Testis (tissue), 3 donors: ENCODE results near the gene FBXO31. TPM values are rescaled to one million over a fixed set of nuclear protein-coding genes. Genes with fewer than 3 reads are reported as not detected.

Experiments used
- DNase-seq: peaks from one replicate; pipeline ENCODE4 v3.0.0-alpha.2; 2019
- H3K27ac ChIP-seq, 2 donors: fragments of 200-600 bp; sonication (generic); one replicate each; pipeline ENCODE4 v1.5.1; 2019
- H3K27me3 ChIP-seq: fragments of 200-600 bp; sonication (generic); one replicate; pipeline ENCODE4 v1.5.1; 2019
- H3K36me3 ChIP-seq: fragments of 200-600 bp; sonication (generic); one replicate; pipeline ENCODE4 v1.5.1; 2017; ENCODE audit warnings: low read depth; ENCODE audit errors: missing control alignments
- H3K4me1 ChIP-seq: fragments of 200-600 bp; sonication (generic); one replicate; pipeline ENCODE4 v1.5.1; 2019
- H3K4me3 ChIP-seq, 2 donors: fragments of 200-600 bp; sonication (generic); one replicate each; pipeline ENCODE4 v1.5.1; 2017 to 2019
- H3K9me3 ChIP-seq: fragments of 200-600 bp; sonication (generic); one replicate; pipeline ENCODE4 v1.5.1; 2017
- POLR2A ChIP-seq: fragments of 450-650 bp; IDR thresholded peaks from one replicate; pipeline ENCODE4 v1.6.1; 2017; ENCODE audit warnings: antibody characterized with exemption, mild to moderate bottlenecking, moderate library complexity
- WGBS, 2 donors: methylation state at CpG; one replicate each; pipeline ENCODE4 v1.1.5; 2018; 5-methylcytosine and 5-hydroxymethylcytosine counted together
- intact Hi-C: fragments of 100-400 bp; cut with DNase I; formaldehyde crosslinking; loops from one replicate; pipeline ENCODE4 v1.15.1; 2023; ENCODE audit warnings: low total_unique reads
- polyA plus RNA-seq: library from polyadenylated mRNA; stranded (reverse); fragments of 350-450 nt; fragmentation: Illumina TruSeq; extraction: RNeasy Lipid Tissue Mini Kit (QIAGEN cat#74804); gene quantifications from one replicate; pipeline ENCODE4 v1.2.3, GENCODE V29; 2014; ENCODE audit warnings: low read depth, low replicate concordance; ENCODE audit not compliant: insufficient read depth
- total RNA-seq, 2 donors: library from RNA; depleted of rRNA; stranded (reverse); fragments of >200 nt; gene quantifications; one replicate each; pipeline ENCODE4 v1.2.3, GENCODE V29; 2016
- TF ChIP-seq, protein P1 (sequence below), 3 experiments: fragments of 450-650 bp in 2 of 3; fragments of 200-600 bp in 1 of 3; sonication (generic) in 1 of 3; IDR thresholded peaks; one replicate each; pipeline ENCODE4 v1.5.1; 2016 to 2019; ENCODE audit warnings: antibody characterized with exemption in 3 of 3, mild to moderate bottlenecking in 2 of 3, moderate library complexity in 1 of 3

FBXO31 gene
- total and polyA plus RNA-seq, 3 donors from 2014 or later = 73.9 to 215 (median 115) TPM

DNA sequence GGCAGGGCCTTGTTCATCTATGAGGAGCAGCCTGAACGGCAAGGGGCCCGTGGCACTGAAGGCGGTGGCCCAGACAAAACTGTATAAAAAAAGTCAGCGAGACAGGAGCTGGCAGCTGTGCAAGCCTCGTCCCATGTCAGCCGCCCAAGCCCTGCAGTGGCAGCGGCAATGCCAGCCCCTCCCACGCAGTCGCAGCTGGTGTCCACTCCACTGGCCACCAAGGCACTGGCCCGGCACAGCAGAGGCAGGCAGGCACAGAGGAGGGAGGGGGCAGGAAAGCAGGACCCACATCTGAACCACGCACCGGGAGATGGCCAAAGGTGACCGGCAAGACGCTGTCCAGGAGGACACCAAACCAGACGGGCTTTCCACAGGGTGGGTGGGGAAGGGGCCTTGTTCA is 50.5 kb downstream of the FBXO31 start:
- H3K9me3 ChIP-seq = no peaks in the 10 kb centered on the region
- no peaks in the 10 kb centered on the region for H3K36me3 ChIP-seq
- peaks cover 4% of the 10 kb centered on the region for H3K4me1 ChIP-seq
- TF ChIP-seq, protein P1, sequence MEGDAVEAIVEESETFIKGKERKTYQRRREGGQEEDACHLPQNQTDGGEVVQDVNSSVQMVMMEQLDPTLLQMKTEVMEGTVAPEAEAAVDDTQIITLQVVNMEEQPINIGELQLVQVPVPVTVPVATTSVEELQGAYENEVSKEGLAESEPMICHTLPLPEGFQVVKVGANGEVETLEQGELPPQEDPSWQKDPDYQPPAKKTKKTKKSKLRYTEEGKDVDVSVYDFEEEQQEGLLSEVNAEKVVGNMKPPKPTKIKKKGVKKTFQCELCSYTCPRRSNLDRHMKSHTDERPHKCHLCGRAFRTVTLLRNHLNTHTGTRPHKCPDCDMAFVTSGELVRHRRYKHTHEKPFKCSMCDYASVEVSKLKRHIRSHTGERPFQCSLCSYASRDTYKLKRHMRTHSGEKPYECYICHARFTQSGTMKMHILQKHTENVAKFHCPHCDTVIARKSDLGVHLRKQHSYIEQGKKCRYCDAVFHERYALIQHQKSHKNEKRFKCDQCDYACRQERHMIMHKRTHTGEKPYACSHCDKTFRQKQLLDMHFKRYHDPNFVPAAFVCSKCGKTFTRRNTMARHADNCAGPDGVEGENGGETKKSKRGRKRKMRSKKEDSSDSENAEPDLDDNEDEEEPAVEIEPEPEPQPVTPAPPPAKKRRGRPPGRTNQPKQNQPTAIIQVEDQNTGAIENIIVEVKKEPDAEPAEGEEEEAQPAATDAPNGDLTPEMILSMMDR (IDR thresholded peaks at IDR 0.05) = no peak
- TF ChIP-seq POLR2A = no peak
- peak; percentile 63 for DNase-seq
- no peak overlapping the region for H3K27ac ChIP-seq
- intact Hi-C loops = no loop called here
- H3K4me3 ChIP-seq = no peak overlapping the region
- no peaks in the 10 kb centered on the region for H3K27me3 ChIP-seq
- 65 to 76% methylated on average over 10 to 15 of the region's 15 CpGs for WGBS, 2 donors

DNA sequence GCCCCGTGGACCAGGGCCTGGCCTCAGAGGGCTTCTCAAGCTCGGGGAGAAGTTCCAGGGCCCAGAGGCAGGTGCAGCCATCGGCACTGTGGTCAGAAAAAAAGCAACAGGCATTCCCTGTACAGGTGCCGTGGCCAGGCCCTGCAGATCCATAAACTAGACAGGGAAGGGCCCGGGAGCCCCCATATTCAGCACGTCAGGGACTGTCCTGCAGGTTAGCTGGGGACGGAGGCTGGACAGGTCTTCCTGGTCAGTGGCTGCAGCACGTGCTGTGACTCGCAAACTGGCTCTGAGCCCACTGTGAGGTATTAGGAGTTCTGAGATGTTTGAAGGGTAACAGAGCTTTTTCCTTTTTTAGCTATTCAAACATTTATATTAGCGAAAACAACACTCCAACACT is 51.4 kb downstream of the FBXO31 start:
- H3K9me3 ChIP-seq = no peaks in the 10 kb centered on the region
- no peak overlapping the region for H3K27ac ChIP-seq
- no peak for TF ChIP-seq POLR2A
- TF ChIP-seq, protein P1 (IDR thresholded peaks at IDR 0.05) = no peak
- WGBS, 2 donors = 79 to 82% methylated on average over 9 to 10 of the region's 10 CpGs
- H3K4me3 ChIP-seq = no peak overlapping the region
- no peaks in the 10 kb centered on the region for H3K27me3 ChIP-seq
- DNase-seq = no peak
- peaks cover 4% of the 10 kb centered on the region for H3K4me1 ChIP-seq
- no peaks in the 10 kb centered on the region for H3K36me3 ChIP-seq
- intact Hi-C loops = no loop called here

DNA sequence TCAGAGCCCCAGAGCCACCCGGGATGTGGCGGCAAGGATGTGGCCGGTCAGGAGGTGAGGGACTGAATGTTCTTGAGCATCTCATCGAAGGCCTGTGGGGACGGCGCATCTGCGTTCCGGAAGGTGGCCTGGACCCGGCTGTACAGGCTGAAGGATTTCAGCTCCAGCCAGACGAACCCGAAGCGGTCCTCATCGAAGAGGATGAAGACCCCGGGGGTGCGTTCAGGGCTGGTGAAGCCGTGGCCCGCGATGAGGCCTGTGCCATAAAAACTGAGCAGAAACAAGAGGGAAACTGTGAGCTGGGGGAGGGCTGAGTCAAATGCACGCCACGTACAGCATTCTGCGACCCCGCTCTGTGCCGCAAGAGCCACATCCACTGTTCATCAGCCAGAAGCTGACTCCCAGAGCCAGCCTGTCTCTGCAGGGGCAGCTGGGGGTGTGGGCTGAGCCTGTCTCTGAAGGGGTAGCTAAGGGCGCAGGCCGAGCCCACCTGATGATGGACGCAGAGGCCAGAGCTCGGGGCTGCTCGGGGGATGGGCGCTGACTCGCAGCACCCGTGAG is 52.3 kb downstream of the FBXO31 start:
- DNase-seq = no peak
- no peak for TF ChIP-seq POLR2A
- Histone ChIP-seq H3K4me3 (no peak overlapping the region), H3K27me3 (no peaks in the 10 kb centered on the region), H3K27ac (no peak overlapping the region), H3K4me1 (peaks cover 1% of the 10 kb centered on the region), H3K36me3 (no peaks in the 10 kb centered on the region), H3K9me3 (no peaks in the 10 kb centered on the region)
- 91 to 92% methylated on average over 21 to 31 of the region's 31 CpGs for WGBS, 2 donors
- intact Hi-C loops = no loop called here

DNA sequence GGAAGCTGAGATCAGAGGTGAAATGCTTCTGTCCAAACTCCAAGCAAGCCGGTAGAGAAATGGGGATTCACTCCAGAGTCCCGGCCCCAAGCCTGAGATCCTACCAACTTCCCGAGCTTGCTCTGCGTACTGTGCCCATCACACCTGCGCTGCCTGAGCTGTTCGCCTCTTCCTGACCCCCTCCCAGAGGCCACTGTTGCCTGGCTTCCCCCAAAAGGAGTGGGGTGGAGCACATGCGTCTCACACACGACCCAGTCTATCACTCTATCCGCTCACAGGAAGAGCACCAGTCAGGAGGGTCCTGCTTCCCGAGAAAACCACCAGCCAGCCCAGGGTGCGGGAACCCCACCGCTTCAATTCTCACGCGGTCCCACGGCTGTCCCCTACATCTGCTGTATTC is 52.9 kb downstream of the FBXO31 start:
- 89 to 93% methylated on average over 15 of the region's 15 CpGs for WGBS, 2 donors
- no peak for TF ChIP-seq POLR2A
- TF ChIP-seq, protein P1 (IDR thresholded peaks at IDR 0.05) = no peak
- H3K4me3 ChIP-seq = no peak overlapping the region
- no peaks in the 10 kb centered on the region for H3K4me1 ChIP-seq
- H3K9me3 ChIP-seq = no peaks in the 10 kb centered on the region
- no peaks in the 10 kb centered on the region for H3K36me3 ChIP-seq
- no peaks in the 10 kb centered on the region for H3K27me3 ChIP-seq
- no peak for DNase-seq
- no peak overlapping the region for H3K27ac ChIP-seq
- intact Hi-C loops = no loop called here

DNA sequence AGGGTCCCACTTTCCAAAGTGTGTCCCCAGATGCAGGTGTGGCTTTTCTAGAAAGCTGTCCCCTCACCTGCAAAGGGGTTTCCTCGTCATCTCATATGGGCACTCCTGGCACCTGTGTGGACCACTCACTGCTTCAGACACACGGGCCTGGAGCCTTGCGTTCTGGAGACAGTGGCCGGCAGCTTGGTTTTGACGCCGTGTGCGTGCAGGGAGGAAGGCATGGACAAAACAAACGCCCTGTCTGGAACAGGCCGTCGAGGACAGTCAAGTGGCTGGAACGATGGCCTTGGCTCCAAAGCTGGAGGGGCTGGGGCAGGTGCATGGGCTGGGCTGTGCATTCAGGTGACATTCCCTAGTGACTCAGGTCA is 53.3 kb downstream of the FBXO31 start:
- Histone ChIP-seq H3K36me3 (no peaks in the 10 kb centered on the region), H3K4me3 (no peak overlapping the region), H3K27me3 (no peaks in the 10 kb centered on the region), H3K27ac (peak overlapping the region in 1 of 2 donors; percentile 4), H3K4me1 (no peaks in the 10 kb centered on the region), H3K9me3 (no peaks in the 10 kb centered on the region)
- TF ChIP-seq POLR2A = no peak
- TF ChIP-seq, protein P1 (IDR thresholded peaks at IDR 0.05) = no peak
- intact Hi-C loops = no loop called here
- WGBS, 2 donors = 92 to 100% methylated on average over 3 to 11 of the region's 11 CpGs
- no peak for DNase-seq
